Sigmoid colon (tissue), 7 donors: ENCODE measurements around the gene ZNF837. TPM values are rescaled to one million over a fixed set of nuclear protein-coding genes. Genes with fewer than 3 reads are reported as not detected.
"Not testable (repeated sequence)": the region's sequence is repeated elsewhere in the genome, so short reads cannot be mapped to it uniquely, and the experiment has no call there.

Experiments
- DNase-seq: peaks from one replicate; pipeline ENCODE4 v3.0.0-alpha.2; 2019
- H3K27ac ChIP-seq, 4 donors: fragments of 200-600 bp; sonication (generic); one replicate each; pipeline ENCODE4 v1.5.1; 2016 to 2019; ENCODE audit warnings: mild to moderate bottlenecking in 1 of 4
- H3K27me3 ChIP-seq, 3 donors: fragments of 200-600 bp; sonication (generic); one replicate each; pipeline ENCODE4 v1.5.1; 2019; ENCODE audit warnings: mild to moderate bottlenecking in 1 of 3
- H3K36me3 ChIP-seq, 4 donors: fragments of 200-600 bp; sonication (generic); one replicate each; pipeline ENCODE4 v1.5.1; 2016 to 2019
- H3K4me1 ChIP-seq, 4 donors: fragments of 200-600 bp; sonication (generic); one replicate each; pipeline ENCODE4 v1.5.1; 2017 to 2019
- H3K4me3 ChIP-seq, 4 donors: fragments of 200-600 bp; sonication (generic); one replicate each; pipeline ENCODE4 v1.5.1; 2017 to 2019; ENCODE audit warnings: mild to moderate bottlenecking in 2 of 4, moderate library complexity in 1 of 4
- H3K9me3 ChIP-seq, 4 donors: fragments of 200-600 bp in 3 of 4; sonication (generic) in 3 of 4; one replicate each; pipeline versions ENCODE4 v1.5.1 to v1.6.1; 2013 to 2019
- EP300 ChIP-seq, 4 donors: sonication (generic); formaldehyde crosslinking; IDR thresholded peaks; one replicate each; pipeline ENCODE4 v1.6.1; 2017; ENCODE audit warnings: antibody characterized with exemption in 4 of 4
- POLR2A ChIP-seq, 2 donors: fragments of 450-650 bp; IDR thresholded peaks; one replicate each; pipeline ENCODE4 v1.6.1; 2016; ENCODE audit warnings: antibody characterized with exemption in 2 of 2, mild to moderate bottlenecking in 2 of 2, moderate library complexity in 2 of 2
- POLR2AphosphoS5 ChIP-seq, 4 donors: sonication (generic); formaldehyde crosslinking; IDR thresholded peaks; one replicate each; pipeline ENCODE4 v1.6.1; 2017; ENCODE audit warnings: antibody characterized with exemption in 4 of 4
- WGBS, 2 donors: extraction: QIAGEN DNeasy Blood & Tissue Kit; methylation state at CpG; one replicate each; pipeline ENCODE4 v1.1.7; 2013; 5-methylcytosine and 5-hydroxymethylcytosine counted together
- intact Hi-C: fragments of 100-400 bp; cut with DNase I; formaldehyde crosslinking; loops from one replicate; pipeline ENCODE4 v1.15.1; 2023
- polyA plus RNA-seq, 3 donors: library from polyadenylated mRNA; stranded (reverse); fragments of 200-250 nt; gene quantifications; one replicate each; pipeline ENCODE4 v1.2.3, GENCODE V29; 2013
- total RNA-seq, 4 donors: library from RNA; depleted of rRNA; stranded (reverse); fragments of >200 nt; gene quantifications; one replicate each; pipeline ENCODE4 v1.1.0, GENCODE V29; 2016
- TF ChIP-seq, protein P1 (sequence below), 4 experiments: fragments of 450-650 bp in 3 of 4; fragments of 200-600 bp in 1 of 4; IDR thresholded peaks; one replicate each; pipeline ENCODE4 v1.5.1; 2016 to 2019; ENCODE audit warnings: antibody characterized with exemption in 4 of 4, mild to moderate bottlenecking in 3 of 4, moderate library complexity in 2 of 4
- donor health status: healthy with polysubstance abuse.
- donor health status: Bipolar disorder and iron deficiency.
- donor health status: healthy.

The ZNF837 gene
- total and polyA plus RNA-seq, 7 donors = 0.66 to 2.5 (median 1.5) TPM

DNA sequence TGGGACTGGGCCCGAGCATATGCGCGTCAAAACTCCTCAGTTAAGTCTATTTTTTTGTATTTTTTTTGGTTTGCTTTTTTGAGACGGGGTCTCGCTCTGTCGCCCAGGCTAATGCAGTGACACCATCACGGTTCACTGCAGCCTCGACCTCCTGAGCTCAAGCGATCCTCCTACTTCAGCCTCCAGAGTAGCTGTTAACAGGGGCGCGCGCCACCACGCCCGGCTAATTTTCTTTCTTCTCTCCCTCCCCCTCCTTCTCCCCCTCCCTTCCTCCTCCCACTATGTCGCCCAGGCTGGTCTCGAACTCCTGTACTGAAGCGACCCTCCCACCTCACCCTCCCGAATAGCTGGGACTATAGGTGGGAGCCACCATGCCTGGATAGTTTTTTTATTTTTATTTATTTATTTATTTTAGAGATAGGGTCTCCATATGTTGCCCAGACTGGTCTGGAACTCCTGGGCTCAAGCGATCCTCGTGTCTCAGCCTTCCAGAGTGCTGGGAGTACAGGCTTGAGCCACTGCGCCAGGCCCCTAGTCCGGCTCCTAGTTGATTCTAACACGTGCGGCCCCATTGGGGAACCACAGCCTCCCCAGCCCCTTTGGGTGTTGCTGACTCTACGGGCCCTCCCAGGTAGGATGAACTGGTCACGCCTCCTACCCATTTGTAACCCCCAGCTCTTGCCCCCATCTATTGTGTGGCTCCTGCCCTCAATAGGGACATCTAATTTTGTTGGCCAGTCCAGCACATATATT, 806 bp upstream of the ZNF837 start:
- Histone ChIP-seq H3K4me3 (peak overlapping the region; percentile 75 to 93 (median 88)), H3K9me3 (no peaks in the 10 kb centered on the region), H3K4me1 (peaks cover 0 to 41% (median 29%) of the 10 kb centered on the region in 4 donors), H3K27ac (peak overlapping the region; percentile 92 to 96 (median 96)), H3K36me3 (no peaks in the 10 kb centered on the region), H3K27me3 (no peaks in the 10 kb centered on the region)
- intact Hi-C loops = loop anchor here (1.0 to 2.0 kb wide), 2 partner anchors 19 to 54 kb away; partner anchors contain the start of gene ZNF497
- DNase-seq = no peak
- no peak for TF ChIP-seq EP300 (IDR thresholded peaks at IDR 0.05)
- TF ChIP-seq, protein P1, sequence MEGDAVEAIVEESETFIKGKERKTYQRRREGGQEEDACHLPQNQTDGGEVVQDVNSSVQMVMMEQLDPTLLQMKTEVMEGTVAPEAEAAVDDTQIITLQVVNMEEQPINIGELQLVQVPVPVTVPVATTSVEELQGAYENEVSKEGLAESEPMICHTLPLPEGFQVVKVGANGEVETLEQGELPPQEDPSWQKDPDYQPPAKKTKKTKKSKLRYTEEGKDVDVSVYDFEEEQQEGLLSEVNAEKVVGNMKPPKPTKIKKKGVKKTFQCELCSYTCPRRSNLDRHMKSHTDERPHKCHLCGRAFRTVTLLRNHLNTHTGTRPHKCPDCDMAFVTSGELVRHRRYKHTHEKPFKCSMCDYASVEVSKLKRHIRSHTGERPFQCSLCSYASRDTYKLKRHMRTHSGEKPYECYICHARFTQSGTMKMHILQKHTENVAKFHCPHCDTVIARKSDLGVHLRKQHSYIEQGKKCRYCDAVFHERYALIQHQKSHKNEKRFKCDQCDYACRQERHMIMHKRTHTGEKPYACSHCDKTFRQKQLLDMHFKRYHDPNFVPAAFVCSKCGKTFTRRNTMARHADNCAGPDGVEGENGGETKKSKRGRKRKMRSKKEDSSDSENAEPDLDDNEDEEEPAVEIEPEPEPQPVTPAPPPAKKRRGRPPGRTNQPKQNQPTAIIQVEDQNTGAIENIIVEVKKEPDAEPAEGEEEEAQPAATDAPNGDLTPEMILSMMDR (IDR thresholded peaks at IDR 0.05) = no peak
- TF ChIP-seq POLR2A (IDR thresholded peaks at IDR 0.05) = no peak
- no peak for TF ChIP-seq POLR2AphosphoS5 (IDR thresholded peaks at IDR 0.05)
- WGBS, 2 donors = 22 to 29% methylated on average over 26 of the region's 26 CpGs

DNA sequence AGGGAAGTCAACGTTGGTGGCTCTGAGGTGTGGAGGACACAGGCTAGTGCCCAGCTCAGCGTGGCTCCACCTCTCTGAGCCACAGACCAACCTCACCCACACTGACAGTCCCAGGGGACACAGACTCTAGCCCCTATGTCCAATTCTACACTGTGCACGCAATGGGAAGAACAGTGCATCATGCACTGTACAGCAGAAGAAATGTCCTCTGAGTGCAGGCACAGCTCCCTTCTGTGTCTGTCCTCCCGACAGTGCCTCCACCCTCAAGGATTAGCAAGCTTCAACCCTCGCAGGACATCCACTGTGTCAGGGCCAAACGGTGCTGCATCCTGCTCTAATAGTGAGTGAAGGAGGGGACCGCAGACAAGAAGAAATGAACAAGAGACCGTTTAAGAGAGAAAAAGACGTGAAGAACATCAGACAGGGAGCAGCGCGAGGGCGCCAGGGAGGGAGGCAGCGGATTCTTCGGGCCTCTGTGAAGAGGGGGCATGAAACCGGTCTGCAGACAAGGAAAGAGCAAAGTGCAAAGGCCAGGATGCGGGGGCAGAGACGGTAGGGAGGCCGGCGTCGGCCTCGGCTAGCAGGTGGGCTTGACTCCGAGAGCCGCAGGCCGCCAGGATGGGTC, 681 bp downstream of the ZNF837 start:
- no peak for TF ChIP-seq EP300 (IDR thresholded peaks at IDR 0.05)
- TF ChIP-seq, protein P1 (IDR thresholded peaks at IDR 0.05) = no peak
- TF ChIP-seq POLR2A (IDR thresholded peaks at IDR 0.05) = no peak
- TF ChIP-seq POLR2AphosphoS5 (IDR thresholded peaks at IDR 0.05) = no peak
- DNase-seq = no peak
- H3K4me1 ChIP-seq = peaks cover 0 to 26% (median 18%) of the 10 kb centered on the region in 4 donors
- no peaks in the 10 kb centered on the region for H3K36me3 ChIP-seq
- peak overlapping the region; percentile 75 to 93 (median 88) for H3K4me3 ChIP-seq
- peak overlapping the region; percentile 92 to 96 (median 96) for H3K27ac ChIP-seq
- 3 to 7% methylated on average over 24 of the region's 24 CpGs for WGBS, 2 donors
- H3K27me3 ChIP-seq = no peaks in the 10 kb centered on the region
- H3K9me3 ChIP-seq = no peaks in the 10 kb centered on the region
- intact Hi-C loops = loop anchor here (2.0 kb wide), 1 partner anchor 17 kb away; the partner anchor contains the start of gene ZNF497

DNA sequence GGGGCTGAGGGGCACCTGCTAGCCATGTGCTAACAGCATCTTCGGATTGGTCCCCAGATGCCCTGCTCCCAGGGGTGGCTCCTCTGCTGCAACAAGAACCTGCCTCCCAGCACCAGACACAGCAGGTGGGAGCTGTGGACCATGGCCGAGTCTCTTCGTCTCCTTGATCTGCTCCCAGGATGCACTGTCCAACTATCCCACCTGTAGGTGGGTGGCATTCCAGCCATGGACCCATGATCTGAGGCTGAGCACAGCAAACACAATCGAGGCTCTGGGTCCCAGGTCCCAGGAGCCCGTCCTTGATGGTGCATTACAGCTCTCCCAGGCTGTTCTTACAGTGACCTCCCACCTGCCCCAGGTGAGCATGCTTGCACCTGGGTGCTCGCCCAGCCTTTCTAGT, 1.6 kb downstream of the ZNF837 start:
- DNase-seq = no peak
- H3K4me1 ChIP-seq = peaks cover 0 to 26% (median 17%) of the 10 kb centered on the region in 4 donors
- intact Hi-C loops = no loop called here
- H3K4me3 ChIP-seq = no peak overlapping the region
- H3K9me3 ChIP-seq = no peaks in the 10 kb centered on the region
- H3K27ac ChIP-seq = peak overlapping the region in 1 of 4 donors; percentile 96
- no peaks in the 10 kb centered on the region for H3K27me3 ChIP-seq
- no peaks in the 10 kb centered on the region for H3K36me3 ChIP-seq
- 93 to 94% methylated on average over 6 of the region's 6 CpGs for WGBS, 2 donors
- TF ChIP-seq, protein P1 (IDR thresholded peaks at IDR 0.05) = no peak
- no peak for TF ChIP-seq EP300 (IDR thresholded peaks at IDR 0.05)
- no peak for TF ChIP-seq POLR2A (IDR thresholded peaks at IDR 0.05)
- no peak for TF ChIP-seq POLR2AphosphoS5 (IDR thresholded peaks at IDR 0.05)

DNA sequence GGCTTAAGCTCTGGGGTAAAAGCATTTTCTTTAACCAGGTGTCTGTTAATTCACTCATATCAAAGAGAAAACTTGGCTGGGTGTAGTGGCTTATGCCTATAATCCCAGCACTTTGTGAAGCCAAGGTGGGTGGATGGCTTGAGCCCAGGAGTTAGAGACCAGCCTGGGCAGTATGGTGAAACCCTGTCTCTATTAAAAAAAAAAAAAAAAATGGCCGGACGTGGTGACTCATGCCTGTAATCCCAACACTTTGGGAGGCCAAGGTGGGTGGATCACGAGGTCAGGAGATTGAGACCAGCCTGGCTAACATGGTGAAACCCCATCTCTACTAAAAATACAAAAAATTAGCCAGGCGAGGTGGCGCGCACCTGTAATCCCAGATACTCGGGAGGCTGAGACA, 4.1 kb downstream of the ZNF837 start:
- WGBS, 2 donors = 86 to 87% methylated on average over 7 of the region's 7 CpGs
- intact Hi-C loops, DNase-seq, H3K36me3 ChIP-seq, H3K27me3 ChIP-seq, H3K4me3 ChIP-seq, H3K27ac ChIP-seq, H3K9me3 ChIP-seq: not testable (repeated sequence)
- peaks cover 0 to 20% (median 13%) of the 10 kb centered on the region in 4 donors for H3K4me1 ChIP-seq

DNA sequence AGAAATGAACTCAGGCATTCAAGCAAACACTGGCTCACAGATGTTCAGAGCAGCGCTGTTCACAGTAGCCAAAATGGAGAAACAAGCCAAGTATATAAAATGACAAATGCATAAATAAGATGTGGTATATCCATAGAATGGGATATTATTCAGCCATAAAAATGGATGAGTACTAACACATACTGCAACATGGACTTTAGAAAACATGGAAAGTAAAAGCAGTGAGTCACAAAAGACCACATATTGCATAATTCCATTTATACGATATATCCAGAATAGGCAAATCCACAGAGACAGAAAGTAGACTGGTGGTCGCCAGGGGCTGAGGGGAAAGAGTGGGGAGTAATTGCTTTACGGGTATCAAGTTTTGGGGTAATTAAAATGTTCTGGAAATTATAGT, 6.6 kb downstream of the ZNF837 start:
- intact Hi-C loops = no loop called here
- H3K9me3 ChIP-seq = no peaks in the 10 kb centered on the region
- TF ChIP-seq EP300 (IDR thresholded peaks at IDR 0.05) (no peak), POLR2A (IDR thresholded peaks at IDR 0.05) (no peak), POLR2AphosphoS5 (IDR thresholded peaks at IDR 0.05) (no peak)
- TF ChIP-seq, protein P1 (IDR thresholded peaks at IDR 0.05) = no peak
- no peaks in the 10 kb centered on the region for H3K36me3 ChIP-seq
- no peaks in the 10 kb centered on the region for H3K27me3 ChIP-seq
- 89 to 90% methylated on average over 4 of the region's 4 CpGs for WGBS, 2 donors
- H3K27ac ChIP-seq = no peak overlapping the region
- peaks cover 0 to 2% (median under 1%) of the 10 kb centered on the region in 4 donors for H3K4me1 ChIP-seq
- DNase-seq = no peak
- H3K4me3 ChIP-seq = no peak overlapping the region
